Common myeloid progenitor, CD34-positive (primary cell): ENCODE results near the gene FUBP3.

Source experiments
- CTCF ChIA-PET: fragments of 350-600 bp; sonication (Branson Sonifier 250); formaldehyde crosslinking; loops from one replicate; lab custom pipeline; 2021; ENCODE audit warnings: antibody characterized with exemption; lab: Charles Lee
- POLR2A ChIA-PET: fragments of 350-600 bp; sonication (Branson Sonifier 250); formaldehyde crosslinking; loops from one replicate; lab custom pipeline; 2021; ENCODE audit warnings: antibody characterized with exemption; lab: Charles Lee
- DNase-seq, 3 donors: peaks; one replicate each; pipeline versions ENCODE4 v3.0.0 to v3.0.0-alpha.2; 2013
- H3K27ac ChIP-seq, 2 experiments: 1 replicate in 1 of 2; 2 replicates in 1 of 2; pipeline ENCODE4 v1.7.0; 2013; ENCODE audit warnings: inconsistent platforms in 2 of 2, low read length in 2 of 2, mild to moderate bottlenecking in 2 of 2, low read depth in 1 of 2, moderate library complexity in 1 of 2; ENCODE audit not compliant: severe bottlenecking in 2 of 2, insufficient read depth in 1 of 2, poor library complexity in 1 of 2
- H3K27me3 ChIP-seq, 5 experiments: replicated peaks in 2 of 5; 1 replicate in 3 of 5; 2 replicates in 2 of 5; pipeline versions ENCODE4 v1.6.1 to v1.7.0; 2013; ENCODE audit warnings: low read length in 4 of 5, mild to moderate bottlenecking in 2 of 5, moderate library complexity in 2 of 5, inconsistent platforms in 1 of 5; ENCODE audit not compliant: insufficient read depth in 5 of 5, control insufficient read depth in 4 of 5
- H3K36me3 ChIP-seq, 4 experiments: 1 replicate in 2 of 4; 2 replicates in 2 of 4; pipeline versions ENCODE4 v1.6.1 to v1.7.0; 2013; ENCODE audit warnings: low read length in 3 of 4, control low read depth in 1 of 4, mild to moderate bottlenecking in 1 of 4; ENCODE audit not compliant: control insufficient read depth in 4 of 4, insufficient read depth in 4 of 4
- H3K4me1 ChIP-seq, 4 experiments: 1 replicate in 3 of 4; 2 replicates in 1 of 4; pipeline versions ENCODE4 v1.6.1 to v1.7.1; 2013; ENCODE audit warnings: low read length in 3 of 4, mild to moderate bottlenecking in 3 of 4, control low read depth in 1 of 4, inconsistent platforms in 1 of 4, moderate library complexity in 1 of 4; ENCODE audit not compliant: control insufficient read depth in 4 of 4, insufficient read depth in 4 of 4; ENCODE audit errors: control extremely low read depth in 1 of 4
- H3K4me3 ChIP-seq, 7 experiments: 1 replicate in 4 of 7; 2 replicates in 3 of 7; pipeline versions ENCODE4 v1.5.1 to v1.7.0; 2013; ENCODE audit warnings: mild to moderate bottlenecking in 7 of 7, low read length in 6 of 7, moderate library complexity in 6 of 7, inconsistent platforms in 2 of 7, low read depth in 2 of 7, control low read depth in 1 of 7; ENCODE audit not compliant: insufficient read depth in 4 of 7, control insufficient read depth in 1 of 7; ENCODE audit errors: extremely low read depth in 1 of 7
- H3K9me3 ChIP-seq, 5 experiments: 1 replicate in 4 of 5; 2 replicates in 1 of 5; pipeline versions ENCODE4 v1.6.1 to v1.7.1; 2013; ENCODE audit warnings: low read length in 4 of 5, mild to moderate bottlenecking in 2 of 5, inconsistent platforms in 1 of 5, low read depth in 1 of 5, moderate library complexity in 1 of 5; ENCODE audit not compliant: control insufficient read depth in 4 of 5, insufficient read depth in 2 of 5; ENCODE audit errors: control extremely low read depth in 1 of 5
- WGBS: methylation state at CpG from one replicate; pipeline ENCODE4 v1.1.5; 2013; ENCODE audit not compliant: insufficient coverage; 5-methylcytosine and 5-hydroxymethylcytosine counted together

Gene FUBP3

DNA sequence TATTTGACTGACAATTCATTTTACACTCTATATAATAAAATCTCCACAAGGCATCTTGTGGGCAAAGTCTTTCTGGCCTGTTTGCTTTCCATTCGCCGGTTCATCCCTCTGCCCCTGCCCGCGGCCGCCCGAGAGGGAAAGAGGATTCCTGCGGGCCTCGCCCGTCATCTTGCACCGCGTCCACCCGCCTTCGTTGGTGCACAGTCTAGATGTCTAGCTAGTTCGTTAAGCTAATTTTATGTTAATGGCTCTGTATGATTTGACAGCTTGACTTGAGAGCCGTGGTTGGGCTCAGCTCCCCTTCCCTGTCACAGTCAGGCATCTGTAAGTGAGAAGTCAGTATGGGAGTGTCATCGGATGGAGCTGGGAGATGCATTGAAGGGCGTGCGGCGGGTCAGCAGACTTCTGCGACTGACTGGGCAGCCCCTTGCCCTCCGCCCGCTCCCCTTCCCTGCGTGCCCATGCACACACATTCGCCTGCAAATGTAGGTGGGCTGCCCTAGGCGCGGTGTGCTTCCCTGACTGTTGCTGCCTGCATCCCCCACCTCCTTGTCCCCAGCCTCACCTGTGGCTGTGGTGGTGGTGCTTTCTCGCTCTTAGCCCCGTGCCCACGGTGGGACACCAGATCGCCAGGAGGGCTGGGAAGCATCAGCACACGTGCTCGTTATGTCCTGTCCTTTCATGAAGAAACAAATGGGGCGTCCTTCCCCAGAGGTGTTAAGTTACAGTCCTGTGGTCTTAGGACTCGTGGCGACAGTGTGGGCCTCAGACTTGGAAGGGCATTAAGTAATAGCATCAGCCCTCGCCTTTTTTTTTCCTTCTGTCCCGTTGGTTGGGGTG is 59.1 kb downstream of the FUBP3 start:
- Histone ChIP-seq H3K27me3 (no peaks in the 10 kb centered on the region), H3K4me1 (no peaks in the 10 kb centered on the region), H3K36me3 (peaks cover 5 to 41% (median 30%) of the 10 kb centered on the region in 4 experiments), H3K9me3 (no peaks in the 10 kb centered on the region), H3K4me3 (no peak overlapping the region), H3K27ac (no peak overlapping the region)
- ChIA-PET POLR2A (no interaction called here), CTCF (no interaction called here)
- no peak for DNase-seq
- 95% methylated on average over 32 of the region's 37 CpGs for WGBS

DNA sequence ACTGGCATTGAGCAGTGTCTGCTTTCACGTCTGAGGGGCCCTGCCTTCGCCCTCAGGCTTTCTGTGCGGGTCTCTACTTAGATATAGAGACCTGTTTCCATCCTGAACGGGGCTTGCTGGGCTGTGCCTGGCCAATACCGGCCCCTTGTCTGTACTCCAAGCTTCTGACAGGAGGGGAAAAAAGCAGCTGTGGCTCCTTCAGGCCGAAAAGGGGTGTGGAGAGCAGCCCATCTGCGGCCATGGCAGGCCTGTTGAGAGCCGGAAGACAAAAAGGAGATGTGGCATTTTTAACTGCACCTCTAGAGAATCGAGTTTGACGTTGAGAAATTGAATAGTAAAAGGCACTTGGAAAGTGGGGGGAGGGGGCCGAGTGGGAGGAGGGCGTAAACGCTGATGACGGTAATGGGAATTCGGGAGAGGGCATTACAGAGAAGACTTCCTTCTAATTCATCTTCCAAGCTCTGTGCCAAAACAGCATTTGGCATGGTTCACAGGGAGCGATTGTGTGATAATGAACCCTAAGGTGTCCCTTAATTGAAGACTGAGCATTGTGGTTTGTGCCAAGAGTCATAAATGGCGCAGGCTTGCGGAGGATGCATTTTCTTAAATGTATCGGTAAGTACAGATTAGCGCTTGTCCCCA is 59.9 kb downstream of the FUBP3 start:
- H3K4me1 ChIP-seq = no peaks in the 10 kb centered on the region
- peaks cover 0 to 34% (median 24%) of the 10 kb centered on the region in 4 experiments for H3K36me3 ChIP-seq
- H3K27ac ChIP-seq = no peak overlapping the region
- WGBS = 80% methylated on average over 14 of the region's 20 CpGs
- DNase-seq = no peak
- H3K4me3 ChIP-seq = no peak overlapping the region
- CTCF ChIA-PET = no interaction called here
- H3K9me3 ChIP-seq = no peaks in the 10 kb centered on the region
- POLR2A ChIA-PET = no interaction called here
- H3K27me3 ChIP-seq = no peaks in the 10 kb centered on the region

DNA sequence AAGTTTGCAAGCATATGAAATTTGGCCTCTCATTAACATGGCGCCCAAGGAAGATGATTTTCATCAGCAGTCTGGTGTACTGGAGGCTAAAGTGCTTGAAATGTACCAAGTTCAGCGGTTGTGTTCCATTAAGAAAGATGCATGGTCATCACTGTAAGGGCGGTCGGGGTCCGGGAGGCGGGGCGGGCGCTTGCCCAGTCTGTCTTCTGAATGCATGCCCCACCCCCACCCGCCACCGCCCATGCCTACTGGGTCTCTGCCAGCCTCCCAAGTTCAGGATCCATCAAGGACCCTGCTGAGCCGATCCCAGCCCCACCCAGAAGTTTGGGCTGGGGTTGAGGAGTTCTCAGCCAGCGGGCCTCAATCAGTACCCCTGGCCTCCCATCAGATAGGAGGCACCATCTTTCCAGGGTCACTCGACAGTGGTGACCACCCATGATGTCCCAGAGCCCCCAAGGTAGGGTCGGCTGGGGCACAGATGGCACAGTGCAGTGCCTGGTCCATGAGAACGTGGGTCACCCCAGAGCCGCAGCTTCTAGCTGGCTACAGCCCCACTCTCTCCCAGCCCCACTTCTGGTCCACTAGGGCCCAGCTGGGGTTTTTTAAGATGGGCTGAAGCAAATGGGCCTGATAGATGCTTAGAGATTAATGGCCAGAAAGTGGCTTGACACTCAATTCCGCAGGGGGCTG is 60.6 kb downstream of the FUBP3 start:
- H3K36me3 ChIP-seq = peaks cover 0 to 26% (median 20%) of the 10 kb centered on the region in 4 experiments
- H3K27me3 ChIP-seq = no peaks in the 10 kb centered on the region
- POLR2A ChIA-PET = interaction anchor here (0.6 kb wide), 1 partner anchor 358 kb away, joined by 3 read pairs; no protein-coding TSS in a partner anchor
- H3K4me1 ChIP-seq = no peaks in the 10 kb centered on the region
- WGBS = 97% methylated on average over 16 of the region's 17 CpGs
- H3K4me3 ChIP-seq = no peak overlapping the region
- H3K27ac ChIP-seq = no peak overlapping the region
- CTCF ChIA-PET = interaction anchor here (0.6 kb wide), 1 partner anchor 486 kb away, joined by 3 read pairs; no protein-coding TSS in a partner anchor
- H3K9me3 ChIP-seq = no peaks in the 10 kb centered on the region
- no peak for DNase-seq

DNA sequence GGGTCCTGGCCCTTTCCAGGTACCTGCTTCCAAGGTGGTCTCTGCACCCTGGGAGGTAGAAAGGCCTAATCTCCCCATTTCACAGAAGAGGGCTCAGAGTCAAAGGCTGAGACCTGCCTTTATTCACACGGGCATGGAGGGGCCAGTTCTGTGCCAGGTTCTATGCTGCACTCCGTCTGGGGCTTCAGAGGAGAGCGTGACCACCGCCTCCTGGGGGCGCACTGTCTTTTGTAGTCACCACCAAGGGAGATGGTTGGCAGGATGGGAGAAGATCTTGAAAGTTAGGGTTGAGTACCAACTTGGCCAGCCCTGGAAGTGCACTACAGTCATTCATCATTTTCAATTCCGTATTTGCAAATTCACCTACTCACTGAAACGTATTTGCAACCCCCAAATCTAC is 61.3 kb downstream of the FUBP3 start:
- CTCF ChIA-PET = interaction anchor here (0.9 to 1.6 kb wide), 3 partner anchors 10 to 42 kb away, joined by 3 to 4 read pairs (median 3); no protein-coding TSS in a partner anchor
- Histone ChIP-seq H3K27me3 (no peaks in the 10 kb centered on the region), H3K36me3 (peaks cover 0 to 21% (median 15%) of the 10 kb centered on the region in 4 experiments), H3K4me1 (no peaks in the 10 kb centered on the region), H3K9me3 (peaks cover 0 to 1% (median 0%) of the 10 kb centered on the region in 5 experiments), H3K4me3 (no peak overlapping the region), H3K27ac (no peak overlapping the region)
- no peak for DNase-seq
- WGBS = 91% methylated on average over 3 of the region's 7 CpGs
- POLR2A ChIA-PET = no interaction called here

DNA sequence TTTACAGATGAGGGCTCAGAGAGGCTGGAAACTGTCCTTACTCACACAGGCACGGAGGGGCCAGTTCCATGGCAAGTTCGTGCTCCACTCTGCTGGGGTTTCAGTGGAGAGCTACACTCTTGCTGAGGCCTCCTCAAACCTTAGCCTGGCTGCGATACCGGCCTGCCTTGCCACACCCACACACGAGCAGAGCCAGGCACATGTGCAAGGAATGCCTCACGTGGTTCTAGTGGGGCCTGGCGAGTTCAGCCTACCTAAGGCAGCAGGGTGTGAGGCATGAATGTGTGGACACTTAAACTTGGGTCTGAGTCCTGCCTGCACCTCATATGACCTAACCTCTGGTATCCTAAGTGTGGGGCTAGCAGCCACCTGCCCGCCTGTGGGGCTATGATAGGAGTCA is 63.5 kb downstream of the FUBP3 start:
- 95% methylated on average over 7 of the region's 8 CpGs for WGBS
- no peak overlapping the region for H3K27ac ChIP-seq
- peaks cover 0 to 6% (median 5%) of the 10 kb centered on the region in 4 experiments for H3K36me3 ChIP-seq
- H3K27me3 ChIP-seq = peaks cover 0 to 4% (median 3%) of the 10 kb centered on the region in 5 experiments
- peaks cover 0 to 6% (median 0%) of the 10 kb centered on the region in 5 experiments for H3K9me3 ChIP-seq
- no peaks in the 10 kb centered on the region for H3K4me1 ChIP-seq
- H3K4me3 ChIP-seq = no peak overlapping the region
- CTCF ChIA-PET = no interaction called here
- no peak for DNase-seq
- POLR2A ChIA-PET = no interaction called here

DNA sequence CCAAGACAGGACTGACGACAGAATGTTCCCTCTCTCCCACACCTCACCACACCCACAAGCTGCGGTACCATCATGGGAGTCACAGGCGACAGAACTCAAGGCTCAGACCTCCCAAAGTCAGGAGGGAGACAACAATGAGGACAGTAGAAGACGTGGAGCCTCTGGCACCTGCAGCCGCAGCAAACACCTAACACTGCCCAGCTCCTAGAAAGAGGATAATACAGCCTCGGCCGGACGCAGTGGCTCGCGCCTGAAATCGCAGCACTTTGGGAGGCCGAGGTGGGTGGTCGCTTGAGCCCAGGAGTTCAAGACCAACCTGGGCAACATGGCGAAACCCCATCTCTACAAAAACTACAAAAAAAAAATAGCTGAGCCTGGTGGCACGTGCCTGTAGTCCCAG is 71.8 kb downstream of the FUBP3 start:
- H3K36me3 ChIP-seq = no peaks in the 10 kb centered on the region
- WGBS = 86% methylated on average over 11 of the region's 15 CpGs
- no peak overlapping the region for H3K27ac ChIP-seq
- H3K9me3 ChIP-seq = peaks cover 0 to 3% (median 0%) of the 10 kb centered on the region in 5 experiments
- H3K27me3 ChIP-seq = peaks cover 0 to 47% (median 19%) of the 10 kb centered on the region in 5 experiments
- H3K4me3 ChIP-seq = no peak overlapping the region
- no peak for DNase-seq
- ChIA-PET CTCF (interaction anchor here (0.9 to 1.5 kb wide), 2 partner anchors 10 to 20 kb away, joined by 3 read pairs; no protein-coding TSS in a partner anchor), POLR2A (interaction anchor here (0.9 kb wide), 1 partner anchor 31 kb away, joined by 3 read pairs; no protein-coding TSS in a partner anchor)
- no peaks in the 10 kb centered on the region for H3K4me1 ChIP-seq
